ENCODE results near the gene WFDC2.

Gene WFDC2

GRCh38 chr20:45497971-45498494 is 28.5 kb downstream of the WFDC2 start:
- no peak for DNase-seq (ENCODE audit: low read depth)

- DNase-seq (ENCODE audit: low read depth) = no peak
Observed at GRCh38 chr20:45500022-45500421, 30.5 kb downstream of the WFDC2 start.

GRCh38 chr20:45501600-45501999 is 32.0 kb downstream of the WFDC2 start:
- DNase-seq (ENCODE audit: low read depth) = no peak

GRCh38 chr20:45502561-45502960 is 33.0 kb downstream of the WFDC2 start:
- no peak for DNase-seq (ENCODE audit: low read depth)

- DNase-seq (ENCODE audit: low read depth) = no peak
Observed at GRCh38 chr20:45503403-45503802, 33.9 kb downstream of the WFDC2 start.

- DNase-seq (ENCODE audit: low read depth) = no peak
Observed at GRCh38 chr20:45506398-45506797, 36.8 kb downstream of the WFDC2 start.

GRCh38 chr20:45507011-45507820 is 37.7 kb downstream of the WFDC2 start:
- DNase-seq (ENCODE audit: low read depth) = no peak

GRCh38 chr20:45508068-45508886 is 38.7 kb downstream of the WFDC2 start:
- DNase-seq (ENCODE audit: low read depth) = no peak

GRCh38 chr20:45509091-45509490 is 39.5 kb downstream of the WFDC2 start:
- no peak for DNase-seq (ENCODE audit: low read depth)

GRCh38 chr20:45510242-45510862 is 40.8 kb downstream of the WFDC2 start:
- no peak for DNase-seq (ENCODE audit: low read depth)

GRCh38 chr20:45515147-45515913 is 45.8 kb downstream of the WFDC2 start, which contains the start of gene SPINT3:
Gene SPINT3 (minus strand): TSS chr20:45515622. CDS start chr20:45515608, 14 bp downstream.
- no peak for DNase-seq (ENCODE audit: low read depth)

- DNase-seq (ENCODE audit: low read depth) = no peak
Observed at GRCh38 chr20:45518282-45518681, 48.7 kb downstream of the WFDC2 start.

- no peak for DNase-seq (ENCODE audit: low read depth)
Observed at GRCh38 chr20:45523821-45524220, 54.3 kb downstream of the WFDC2 start.

GRCh38 chr20:45527294-45527693 is 57.7 kb downstream of the WFDC2 start:
- no peak for DNase-seq (ENCODE audit: low read depth)
